ELF-1 (cell line): ENCODE results near the gene DUSP10.
A peak's percentile ranks its signal among the peaks of the same experiment; 100 is the strongest.

Source experiments
- DNase-seq: peaks from one replicate; pipeline ENCODE4 v3.0.0-alpha.2; 2016; ENCODE audit warnings: low read depth, low spot score

Gene DUSP10

GRCh38 chr1:221714227-221715152, 27.4 kb downstream of the DUSP10 start:
- DNase-seq = peak; percentile 88

- DNase-seq = no peak
Observed at GRCh38 chr1:221712776-221713431, 29.0 kb downstream of the DUSP10 start.

- DNase-seq = no peak
Observed at GRCh38 chr1:221712198-221712684, 29.6 kb downstream of the DUSP10 start.

GRCh38 chr1:221711656-221712055, 30.2 kb downstream of the DUSP10 start:
- DNase-seq = no peak

- no peak for DNase-seq
Observed at GRCh38 chr1:221711063-221711577, 30.8 kb downstream of the DUSP10 start.

GRCh38 chr1:221709854-221710253, 32.0 kb downstream of the DUSP10 start:
- no peak for DNase-seq

- DNase-seq = no peak
Observed at GRCh38 chr1:221708987-221709386, 32.9 kb downstream of the DUSP10 start.

GRCh38 chr1:221708076-221708571, 33.8 kb downstream of the DUSP10 start:
- no peak for DNase-seq

GRCh38 chr1:221706876-221707582, 34.9 kb downstream of the DUSP10 start:
- no peak for DNase-seq

GRCh38 chr1:221706191-221706590, 35.7 kb downstream of the DUSP10 start:
- DNase-seq = no peak

- DNase-seq = no peak
Observed at GRCh38 chr1:221704306-221704705, 37.6 kb downstream of the DUSP10 start.

GRCh38 chr1:221701570-221702186, 40.2 kb downstream of the DUSP10 start:
- DNase-seq = no peak

GRCh38 chr1:221700948-221701347, 40.9 kb downstream of the DUSP10 start:
- DNase-seq = no peak

GRCh38 chr1:221700536-221700935, 41.4 kb downstream of the DUSP10 start:
- no peak for DNase-seq

GRCh38 chr1:221699978-221700519, 41.8 kb downstream of the DUSP10 start:
- no peak for DNase-seq

GRCh38 chr1:221699577-221699976, 42.3 kb downstream of the DUSP10 start:
- no peak for DNase-seq

GRCh38 chr1:221698579-221699349, 43.1 kb downstream of the DUSP10 start:
- DNase-seq = no peak

- DNase-seq = no peak
Observed at GRCh38 chr1:221697923-221698425, 43.9 kb downstream of the DUSP10 start.

GRCh38 chr1:221696718-221697461, 45.0 kb downstream of the DUSP10 start:
- no peak for DNase-seq
